GM12875 (cell line): Measurements from ENCODE around the gene PPIE.

Experiments used
- H3K4me3 ChIP-seq: one replicate; pipeline ENCODE4 v1.5.1; 2011; ENCODE audit warnings: low read depth, low read length, control low read depth
- CTCF ChIP-seq: IDR thresholded peaks from 2 replicates; pipeline ENCODE4 v1.5.1; 2011; ENCODE audit warnings: low read depth, mild to moderate bottlenecking, control low read depth, inconsistent platforms, low read length, moderate library complexity, borderline replicate concordance; ENCODE audit not compliant: insufficient read depth

Gene PPIE

DNA sequence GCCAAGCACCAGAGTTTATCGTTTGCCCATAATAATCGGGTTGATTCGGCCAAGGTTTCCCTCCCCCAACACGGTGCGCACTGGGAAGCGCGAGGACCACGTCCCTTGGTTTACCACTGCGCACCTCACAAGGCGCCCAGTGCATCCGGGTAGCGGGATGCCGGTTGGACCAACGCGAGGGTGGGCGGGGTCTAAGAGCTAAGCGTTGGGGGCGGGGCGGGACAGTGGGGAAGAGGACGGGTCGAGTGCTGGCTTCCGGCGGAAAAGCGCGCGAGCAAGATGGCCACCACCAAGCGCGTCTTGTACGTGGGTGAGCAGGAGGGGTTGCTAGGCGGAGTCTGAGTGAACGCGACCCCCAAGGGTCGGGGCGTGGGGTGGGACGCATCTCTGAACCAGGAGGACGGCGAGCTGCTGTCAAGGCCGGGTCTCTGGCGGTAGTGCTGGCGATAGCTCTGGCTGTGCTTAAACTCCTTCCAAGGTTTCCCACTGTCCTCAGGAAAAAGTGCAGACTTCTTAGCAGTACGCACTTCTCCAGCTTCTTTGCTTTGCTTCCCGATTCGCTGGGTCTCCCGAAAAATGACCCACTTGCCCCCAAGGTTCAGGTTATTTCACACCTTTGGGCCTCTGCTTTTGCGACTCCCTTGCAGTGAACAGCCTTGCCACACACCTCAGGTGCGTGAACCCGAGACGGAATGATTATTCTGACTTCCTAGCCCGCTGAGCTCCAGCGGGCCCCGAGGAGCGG lies at the start of gene PPIE:
TSS of gene PPIE (plus strand) at position 261 of the 745 bp plus-strand sequence. CDS start at position 280, 19 bp downstream.
- TF ChIP-seq CTCF, result no peak

DNA sequence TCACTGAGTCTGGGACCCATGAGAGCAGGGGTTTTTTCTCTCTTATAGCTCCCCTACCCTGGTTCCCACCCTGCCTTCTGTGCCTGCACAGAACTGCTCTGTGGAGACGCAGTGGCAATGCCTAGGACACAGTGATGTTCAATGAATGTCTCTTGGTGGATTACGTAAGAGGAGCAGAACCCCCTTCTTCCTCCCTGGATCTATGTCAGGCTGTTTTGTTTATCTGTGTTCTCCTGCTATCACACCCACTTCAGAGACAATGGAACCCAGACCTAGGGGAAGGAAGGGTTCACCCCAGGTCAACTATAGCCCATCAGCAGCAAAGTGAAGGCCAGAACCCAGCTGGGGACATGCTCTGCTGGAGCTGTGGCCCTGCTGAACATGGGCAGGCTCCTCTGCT lies 49.5 kb upstream of the PPIE start:
- no peak for TF ChIP-seq CTCF
- no peak overlapping the region for H3K4me3 ChIP-seq

More for the DNA sequence above, at the start of gene PPIE:
- peak within 1 kb of the TSS; percentile 85 for H3K4me3 ChIP-seq

DNA sequence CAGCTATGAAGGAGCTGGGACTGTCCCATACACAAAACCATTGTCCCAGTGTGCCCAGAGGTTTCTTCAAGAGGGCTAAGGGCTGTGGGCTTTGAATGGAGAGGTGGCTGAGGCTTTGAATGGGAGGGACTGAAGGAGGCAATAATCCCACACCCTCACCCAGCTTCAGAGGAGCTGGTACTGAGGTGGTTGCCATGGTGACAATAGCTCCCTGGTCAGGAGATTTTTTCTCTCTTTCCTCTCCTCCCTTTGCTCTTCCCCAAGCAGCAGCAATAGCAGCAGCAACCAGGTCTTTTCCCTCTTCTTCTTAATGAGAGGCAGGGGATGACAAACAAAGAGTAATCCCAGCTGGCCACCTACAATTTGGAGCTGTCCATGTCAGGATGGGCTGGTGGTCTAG lies 49.0 kb upstream of the PPIE start:
- no peak for TF ChIP-seq CTCF
- H3K4me3 ChIP-seq, result no peak overlapping the region

DNA sequence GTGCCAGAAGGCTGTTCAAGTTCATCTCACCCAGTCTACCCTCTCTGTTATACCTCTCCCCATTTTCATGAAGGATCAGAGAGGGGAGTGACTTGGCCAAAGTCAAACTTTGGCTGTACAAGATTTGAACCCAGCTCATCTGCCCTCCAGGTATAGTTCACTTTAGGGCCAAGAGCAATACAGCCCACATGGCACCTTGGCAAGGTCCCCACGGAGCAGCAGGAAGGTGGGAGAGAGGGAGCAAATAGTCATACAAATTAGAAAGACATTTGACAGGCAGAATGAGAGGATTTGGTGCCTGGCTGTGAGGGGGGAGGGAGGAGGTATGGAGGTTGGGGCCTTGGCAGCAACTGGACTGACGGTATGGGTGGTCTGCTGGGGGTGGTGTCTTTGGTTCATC lies 48.5 kb upstream of the PPIE start:
- no peak for TF ChIP-seq CTCF
- no peak overlapping the region for H3K4me3 ChIP-seq

DNA sequence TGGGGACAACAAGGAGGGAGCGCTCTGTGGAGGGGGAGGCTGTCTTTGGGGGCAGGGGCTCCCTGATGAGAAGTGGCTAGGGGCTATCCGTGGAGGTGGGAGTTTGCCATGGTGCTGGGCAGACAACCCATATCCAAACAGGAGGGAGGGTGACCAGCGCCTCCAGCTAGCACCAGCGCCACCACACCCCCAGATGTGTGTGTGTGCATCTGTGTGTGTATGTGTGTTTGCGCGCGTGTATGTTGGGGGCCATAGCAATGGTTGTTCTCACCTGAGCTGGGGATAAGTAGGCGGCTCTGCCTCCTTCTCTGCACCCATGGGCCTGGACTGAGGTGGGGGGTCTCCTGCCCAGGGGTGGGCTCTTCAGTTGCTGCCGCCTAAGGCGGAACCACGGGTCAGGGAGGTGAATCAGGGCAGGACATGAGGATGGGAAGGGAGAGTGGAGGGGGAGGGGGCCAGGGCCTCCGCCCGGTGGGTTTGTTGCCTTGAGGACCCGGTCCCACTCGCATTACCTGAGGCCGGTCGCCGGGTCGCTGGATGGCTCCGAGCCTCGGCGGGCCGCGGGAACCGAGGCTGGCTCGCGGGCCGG lies 47.8 kb upstream of the PPIE start:
- TF ChIP-seq CTCF, result no peak
- H3K4me3 ChIP-seq, result peak overlapping the region; percentile 44

DNA sequence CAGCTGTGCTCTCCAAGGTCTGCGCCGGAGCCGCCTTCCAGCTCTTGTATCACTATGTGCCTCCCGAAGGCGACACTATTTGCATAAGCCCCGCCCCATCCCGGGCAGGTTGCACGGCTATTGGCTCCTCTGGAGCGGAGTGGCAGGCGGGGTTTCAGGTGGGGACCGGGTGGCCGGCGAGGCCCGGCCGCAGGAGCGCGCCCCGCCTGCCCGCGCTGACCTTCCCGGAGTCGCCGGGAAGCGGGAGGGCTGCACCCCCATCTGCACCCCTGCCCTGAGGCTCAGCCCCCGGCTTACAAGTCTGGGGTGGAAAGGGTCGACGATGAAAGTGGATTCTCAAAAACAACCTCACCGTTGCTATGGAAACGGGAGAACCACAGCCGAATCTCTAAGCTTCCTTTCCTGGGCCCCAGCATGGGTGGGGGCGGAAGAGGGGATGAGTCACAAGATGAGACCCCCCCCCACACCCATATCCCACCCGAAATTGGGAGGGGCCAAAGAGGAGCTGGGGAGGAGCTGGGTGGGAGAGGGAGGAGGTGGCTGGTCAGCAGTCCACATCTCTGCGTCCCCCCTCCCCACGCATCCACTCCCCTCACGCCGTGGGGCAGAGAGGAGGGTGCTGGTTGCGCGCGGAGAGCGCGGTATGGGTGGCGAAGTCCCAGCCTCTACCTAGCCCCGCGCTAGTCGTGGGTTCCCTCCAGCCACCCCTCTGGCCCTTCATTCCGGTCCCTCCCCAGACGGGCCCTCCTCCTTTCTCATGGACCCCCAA lies 47.1 kb upstream of the PPIE start, which contains the start of gene HPCAL4:
TSS of gene HPCAL4 (minus strand) at position 51 of the 769 bp plus-strand sequence. CDS start 6,830 bp downstream, outside the sequence.
- H3K4me3 ChIP-seq, result peak within 1 kb of the TSS; percentile 44
- TF ChIP-seq CTCF, result no peak
